Smooth muscle cell (in vitro differentiated cells): ENCODE results near the gene CDK6. TPM values are rescaled to one million over a fixed set of nuclear protein-coding genes. Genes with fewer than 3 reads are reported as not detected.

Experiments used
- DNase-seq: peaks from one replicate; lab custom pipeline; 2025; ENCODE audit not compliant: unreplicated experiment; lab: John Stamatoyannopoulos, UW
- H2AFZ ChIP-seq: fragments of 200-600 bp; sonication (generic); 2 replicates; pipeline ENCODE4 v1.6.0; 2016; ENCODE audit warnings: antibody characterized with exemption, low read depth, mild to moderate bottlenecking
- H3F3A ChIP-seq: fragments of 200-600 bp; sonication (generic); 2 replicates; pipeline ENCODE4 v1.6.0; 2017; ENCODE audit warnings: antibody characterized with exemption, low read depth
- H3K27ac ChIP-seq: fragments of 200-600 bp; sonication (generic); 2 replicates; pipeline ENCODE4 v1.5.1; 2016; ENCODE audit warnings: low read depth, mild to moderate bottlenecking
- H3K27me3 ChIP-seq: fragments of 200-600 bp; sonication (generic); 2 replicates; pipeline ENCODE4 v1.6.1; 2016; ENCODE audit warnings: low read depth, mild to moderate bottlenecking
- H3K36me3 ChIP-seq: fragments of 200-600 bp; sonication (generic); 2 replicates; pipeline ENCODE4 v1.5.1; 2016; ENCODE audit warnings: low read depth
- H3K4me1 ChIP-seq: fragments of 200-600 bp; sonication (generic); 2 replicates; pipeline ENCODE4 v1.5.1; 2016; ENCODE audit warnings: low read depth
- H3K4me2 ChIP-seq: fragments of 200-600 bp; sonication (generic); 2 replicates; pipeline ENCODE4 v1.6.0; 2016; ENCODE audit warnings: mild to moderate bottlenecking
- H3K4me3 ChIP-seq: fragments of 200-600 bp; sonication (generic); 2 replicates; pipeline ENCODE4 v1.5.1; 2016; ENCODE audit warnings: mild to moderate bottlenecking
- H3K79me2 ChIP-seq: fragments of 200-600 bp; sonication (generic); 2 replicates; pipeline ENCODE4 v1.6.0; 2016; ENCODE audit warnings: low read depth, mild to moderate bottlenecking
- H3K9ac ChIP-seq: fragments of 200-600 bp; sonication (generic); 2 replicates; pipeline ENCODE4 v1.6.0; 2016; ENCODE audit warnings: low read depth
- H3K9me3 ChIP-seq: fragments of 200-600 bp; sonication (generic); replicated peaks from 2 replicates; pipeline ENCODE4 v1.5.1; 2016; ENCODE audit warnings: low read depth
- H4K20me1 ChIP-seq: fragments of 200-600 bp; sonication (generic); 2 replicates; pipeline ENCODE4 v1.6.0; 2016; ENCODE audit warnings: low read depth
- WGBS: methylation state at CpG from one replicate; pipeline ENCODE4 v1.1.7; 2016; ENCODE audit warnings: low lambda C conversion rate; 5-methylcytosine and 5-hydroxymethylcytosine counted together
- polyA plus RNA-seq: library from polyadenylated mRNA; unstranded; fragments of >200 nt; fragmentation: Nextera tagmentation; extraction: Ambion mirVana; gene quantifications from 2 replicates; pipeline ENCODE4 v1.2.1, GENCODE V29; 2016
- total RNA-seq: library from RNA; depleted of rRNA; stranded (reverse); fragments of >200 nt; gene quantifications from 2 replicates; pipeline ENCODE4 v1.2.3, GENCODE V29; 2014
- TF ChIP-seq, protein P1 (sequence below): fragments of 200-600 bp; sonication (generic); IDR thresholded peaks from 2 replicates; pipeline ENCODE4 v1.5.1; 2017; ENCODE audit warnings: borderline replicate concordance, mild to moderate bottlenecking, antibody characterized with exemption; ENCODE audit not compliant: insufficient read depth, poor library complexity, severe bottlenecking

CDK6 gene
- total and polyA plus RNA-seq, 2 experiments from 2014 or later = 34.2 to 99.2 TPM

GRCh38 chr7:92667816-92668535, 168.4 kb downstream of the CDK6 start:
- peaks cover 11% of the 10 kb centered on the region for H3K79me2 ChIP-seq
- H4K20me1 ChIP-seq = peaks cover 43% of the 10 kb centered on the region
- no peak overlapping the region for H3K9ac ChIP-seq
- H3K4me1 ChIP-seq = no peaks in the 10 kb centered on the region
- no peaks in the 10 kb centered on the region for H3F3A ChIP-seq
- no peak overlapping the region for H2AFZ ChIP-seq
- H3K4me3 ChIP-seq = no peak overlapping the region
- no peaks in the 10 kb centered on the region for H3K27me3 ChIP-seq
- H3K36me3 ChIP-seq = peaks cover 8% of the 10 kb centered on the region
- H3K9me3 ChIP-seq = no peaks in the 10 kb centered on the region
- DNase-seq = no peak
- 94% methylated on average over 6 of the region's 6 CpGs for WGBS
- no peak overlapping the region for H3K4me2 ChIP-seq
- H3K27ac ChIP-seq = peak overlapping the region; percentile 22
- TF ChIP-seq, protein P1, sequence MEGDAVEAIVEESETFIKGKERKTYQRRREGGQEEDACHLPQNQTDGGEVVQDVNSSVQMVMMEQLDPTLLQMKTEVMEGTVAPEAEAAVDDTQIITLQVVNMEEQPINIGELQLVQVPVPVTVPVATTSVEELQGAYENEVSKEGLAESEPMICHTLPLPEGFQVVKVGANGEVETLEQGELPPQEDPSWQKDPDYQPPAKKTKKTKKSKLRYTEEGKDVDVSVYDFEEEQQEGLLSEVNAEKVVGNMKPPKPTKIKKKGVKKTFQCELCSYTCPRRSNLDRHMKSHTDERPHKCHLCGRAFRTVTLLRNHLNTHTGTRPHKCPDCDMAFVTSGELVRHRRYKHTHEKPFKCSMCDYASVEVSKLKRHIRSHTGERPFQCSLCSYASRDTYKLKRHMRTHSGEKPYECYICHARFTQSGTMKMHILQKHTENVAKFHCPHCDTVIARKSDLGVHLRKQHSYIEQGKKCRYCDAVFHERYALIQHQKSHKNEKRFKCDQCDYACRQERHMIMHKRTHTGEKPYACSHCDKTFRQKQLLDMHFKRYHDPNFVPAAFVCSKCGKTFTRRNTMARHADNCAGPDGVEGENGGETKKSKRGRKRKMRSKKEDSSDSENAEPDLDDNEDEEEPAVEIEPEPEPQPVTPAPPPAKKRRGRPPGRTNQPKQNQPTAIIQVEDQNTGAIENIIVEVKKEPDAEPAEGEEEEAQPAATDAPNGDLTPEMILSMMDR = no peak

GRCh38 chr7:92665926-92666325, 170.4 kb downstream of the CDK6 start:
- Histone ChIP-seq H3K4me1 (no peaks in the 10 kb centered on the region), H3K36me3 (peaks cover 8% of the 10 kb centered on the region), H3K9ac (no peak overlapping the region), H3K79me2 (peaks cover 17% of the 10 kb centered on the region), H3K4me3 (no peak overlapping the region), H2AFZ (no peak overlapping the region), H4K20me1 (peaks cover 38% of the 10 kb centered on the region), H3K9me3 (no peaks in the 10 kb centered on the region), H3F3A (no peaks in the 10 kb centered on the region), H3K4me2 (no peak overlapping the region), H3K27ac (no peak overlapping the region), H3K27me3 (no peaks in the 10 kb centered on the region)
- WGBS = 85% methylated on average over 2 of the region's 2 CpGs
- TF ChIP-seq, protein P1 = no peak
- DNase-seq = no peak

DNA sequence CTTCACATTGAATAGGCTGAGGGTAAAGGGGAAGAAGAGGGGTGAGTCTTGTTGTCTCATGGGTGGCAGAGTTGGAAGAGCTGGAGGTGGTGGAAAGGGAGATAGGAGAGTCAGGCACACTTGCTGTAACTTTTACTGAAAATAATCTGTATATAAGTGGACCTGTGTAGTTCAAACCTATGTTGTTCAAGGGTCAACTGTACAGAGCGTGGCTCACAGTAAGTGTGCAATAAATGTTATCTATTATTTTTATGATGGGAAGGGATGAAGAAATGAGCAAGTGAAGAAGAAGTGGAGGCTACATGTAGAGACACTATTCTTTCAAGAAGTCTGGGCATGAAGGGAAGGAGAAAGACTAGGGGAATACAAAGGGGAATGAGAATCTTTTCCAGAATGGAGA, 174.7 kb downstream of the CDK6 start:
- Histone ChIP-seq H3K9me3 (no peaks in the 10 kb centered on the region), H3K27ac (no peak overlapping the region), H3K27me3 (no peaks in the 10 kb centered on the region), H3F3A (no peaks in the 10 kb centered on the region), H4K20me1 (peaks cover 48% of the 10 kb centered on the region), H3K9ac (no peak overlapping the region), H2AFZ (no peak overlapping the region), H3K4me1 (no peaks in the 10 kb centered on the region), H3K36me3 (no peaks in the 10 kb centered on the region), H3K79me2 (peaks cover 28% of the 10 kb centered on the region), H3K4me2 (no peak overlapping the region), H3K4me3 (no peak overlapping the region)
- WGBS = 88% methylated on average over 1 of the region's 1 CpG
- TF ChIP-seq, protein P1 = no peak
- no peak for DNase-seq

DNA sequence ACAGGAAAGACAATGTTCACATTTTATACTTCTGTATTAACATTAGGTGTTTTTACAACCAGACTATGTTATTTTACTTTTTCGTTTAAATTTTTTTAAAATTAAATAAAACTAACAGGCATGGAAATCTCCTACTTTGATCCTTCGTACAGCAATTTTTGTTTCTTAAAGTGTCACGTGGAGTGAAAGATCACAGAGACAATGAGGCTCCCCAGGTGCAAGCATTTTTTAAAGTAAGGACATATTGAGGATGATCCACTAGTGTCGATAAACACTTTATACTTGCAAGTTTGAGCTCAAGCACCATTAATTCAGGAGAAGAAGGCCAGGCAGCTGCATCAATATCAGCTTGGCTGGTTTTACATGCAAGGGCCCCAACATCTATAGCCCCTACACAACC, 177.7 kb downstream of the CDK6 start:
- 97% methylated on average over 4 of the region's 4 CpGs for WGBS
- Histone ChIP-seq H3K79me2 (peaks cover 35% of the 10 kb centered on the region), H3K4me3 (no peak overlapping the region), H3K27me3 (no peaks in the 10 kb centered on the region), H2AFZ (no peak overlapping the region), H3K9ac (no peak overlapping the region), H3K27ac (no peak overlapping the region), H3K36me3 (no peaks in the 10 kb centered on the region), H3F3A (peaks cover under 1% of the 10 kb centered on the region), H3K9me3 (no peaks in the 10 kb centered on the region), H3K4me2 (no peak overlapping the region), H3K4me1 (no peaks in the 10 kb centered on the region), H4K20me1 (peaks cover 51% of the 10 kb centered on the region)
- TF ChIP-seq, protein P1 = no peak
- DNase-seq = no peak
